SJSA1 (cell line): Measurements from ENCODE around the gene TMEM82. TPM values are rescaled to one million over a fixed set of nuclear protein-coding genes. Genes with fewer than 3 reads are reported as not detected.

ENCODE experiments used
- DNase-seq, 2 experiments: peaks; one replicate each; pipeline ENCODE4 v3.0.0-alpha.2; 2015 to 2020; ENCODE audit warnings: low spot score in 2 of 2, low read depth in 1 of 2
- H3K27ac ChIP-seq: fragments of 250-450 bp; sonication (Bioruptor Pico); 2 replicates; pipeline ENCODE4 v1.5.1; 2020; ENCODE audit warnings: mild to moderate bottlenecking, moderate library complexity
- H3K27me3 ChIP-seq: fragments of 250-450 bp; sonication (Bioruptor Pico); replicated peaks from 2 replicates; pipeline ENCODE4 v1.5.1; 2020; ENCODE audit warnings: mild to moderate bottlenecking, moderate library complexity
- H3K36me3 ChIP-seq: fragments of 250-450 bp; sonication (Bioruptor Pico); 2 replicates; pipeline ENCODE4 v1.5.1; 2020; ENCODE audit warnings: mild to moderate bottlenecking
- H3K4me1 ChIP-seq: fragments of 250-450 bp; sonication (Bioruptor Pico); replicated peaks from 2 replicates; pipeline ENCODE4 v1.6.1; 2021; ENCODE audit warnings: mild to moderate bottlenecking
- H3K4me3 ChIP-seq: fragments of 250-450 bp; sonication (Bioruptor Pico); 2 replicates; pipeline ENCODE4 v1.5.1; 2020; ENCODE audit warnings: mild to moderate bottlenecking
- H3K9me3 ChIP-seq: fragments of 250-450 bp; sonication (Bioruptor Pico); replicated peaks from 2 replicates; pipeline ENCODE4 v1.5.1; 2020; ENCODE audit warnings: mild to moderate bottlenecking
- total RNA-seq: library from RNA; depleted of rRNA; stranded (reverse); fragments of >200 nt; shearing (Covaris generic); gene quantifications from 2 replicates; pipeline ENCODE4 v1.2.3, GENCODE V29; 2014

The TMEM82 gene
- total RNA-seq, 1 experiment from 2014 or later = not detected

DNA sequence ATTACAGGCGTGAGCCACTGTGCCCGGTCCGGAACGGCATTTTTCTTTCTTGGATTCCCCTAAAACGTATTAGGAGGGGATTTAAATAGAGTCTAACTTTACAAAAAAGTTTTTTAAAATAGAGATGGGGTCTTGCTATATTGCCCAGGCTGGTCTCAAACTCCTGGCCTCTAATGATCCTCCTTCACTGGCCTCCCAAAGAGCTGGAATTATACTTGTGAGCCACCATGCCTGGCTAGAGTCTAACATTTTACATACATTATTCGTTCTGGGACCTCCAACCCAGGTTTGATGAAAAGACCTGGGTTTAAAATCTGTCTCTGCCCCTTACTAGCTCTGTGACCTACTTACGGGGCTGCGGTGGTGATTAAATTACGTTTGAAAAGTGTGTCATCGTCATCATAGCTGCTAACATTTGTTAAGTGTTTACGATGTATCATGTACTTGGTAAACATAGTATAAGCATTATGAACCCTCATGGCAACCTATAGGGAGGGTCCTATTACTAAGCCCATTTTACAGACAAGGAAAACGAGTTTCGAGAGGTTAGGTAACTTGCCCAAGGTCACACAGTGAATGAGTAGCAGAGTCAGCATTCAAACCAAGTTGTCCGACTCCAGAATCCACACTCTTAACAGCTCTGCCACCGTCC is 33.7 kb upstream of the TMEM82 start:
- no peak for DNase-seq

DNA sequence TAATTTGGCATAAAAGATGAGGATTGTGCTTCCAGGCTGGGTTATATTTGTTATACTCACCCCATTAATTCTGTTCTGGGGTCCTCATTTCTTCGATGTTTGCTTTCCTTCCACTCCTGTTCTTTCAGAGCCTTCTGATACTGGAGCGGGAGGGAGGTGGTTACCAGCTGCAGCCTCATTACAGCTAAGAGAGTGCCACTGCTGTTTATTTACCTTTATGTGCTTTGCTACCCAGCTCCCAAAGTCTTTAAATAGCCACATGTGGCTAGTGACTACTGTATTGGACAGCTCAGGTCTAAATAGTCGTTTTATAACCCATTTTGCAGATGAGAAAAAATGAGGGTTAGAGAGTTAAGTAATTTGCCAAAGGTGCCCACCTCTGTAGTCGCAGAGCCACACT is 33.1 kb upstream of the TMEM82 start:
- no peaks in the 10 kb centered on the region for H3K9me3 ChIP-seq
- H3K27me3 ChIP-seq = no peaks in the 10 kb centered on the region
- H3K4me1 ChIP-seq = no peaks in the 10 kb centered on the region
- DNase-seq = no peak
- H3K27ac ChIP-seq = no peak overlapping the region
- peaks cover 15% of the 10 kb centered on the region for H3K36me3 ChIP-seq
- H3K4me3 ChIP-seq = no peak overlapping the region

More for the DNA sequence above, 33.7 kb upstream of the TMEM82 start:
- no peaks in the 10 kb centered on the region for H3K4me1 ChIP-seq
- no peaks in the 10 kb centered on the region for H3K9me3 ChIP-seq
- no peak overlapping the region for H3K4me3 ChIP-seq
- H3K27ac ChIP-seq = no peak overlapping the region
- no peaks in the 10 kb centered on the region for H3K27me3 ChIP-seq
- peaks cover 15% of the 10 kb centered on the region for H3K36me3 ChIP-seq

DNA sequence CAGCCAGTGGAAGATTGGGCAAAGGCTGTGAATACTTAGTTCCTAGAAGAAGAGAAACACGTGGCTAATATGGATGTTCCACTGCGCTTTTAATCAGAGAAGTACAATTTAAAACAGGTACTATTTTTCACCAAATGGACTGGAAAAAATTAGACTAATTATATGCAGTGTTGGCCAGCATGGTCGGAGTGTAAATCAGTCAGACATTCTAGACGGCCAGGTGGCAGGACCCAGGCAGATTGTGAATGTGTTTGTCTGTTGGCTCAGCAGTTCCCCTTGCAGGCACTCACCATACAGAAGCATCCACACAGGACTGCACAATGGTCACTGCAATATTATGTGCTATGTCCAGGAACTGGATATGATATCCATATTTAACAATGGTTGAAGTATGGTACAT is 30.1 kb upstream of the TMEM82 start:
- no peaks in the 10 kb centered on the region for H3K4me1 ChIP-seq
- H3K4me3 ChIP-seq = no peak overlapping the region
- H3K27me3 ChIP-seq = no peaks in the 10 kb centered on the region
- H3K9me3 ChIP-seq = no peaks in the 10 kb centered on the region
- no peak overlapping the region for H3K27ac ChIP-seq
- H3K36me3 ChIP-seq = peaks cover 20% of the 10 kb centered on the region
- no peak for DNase-seq

DNA sequence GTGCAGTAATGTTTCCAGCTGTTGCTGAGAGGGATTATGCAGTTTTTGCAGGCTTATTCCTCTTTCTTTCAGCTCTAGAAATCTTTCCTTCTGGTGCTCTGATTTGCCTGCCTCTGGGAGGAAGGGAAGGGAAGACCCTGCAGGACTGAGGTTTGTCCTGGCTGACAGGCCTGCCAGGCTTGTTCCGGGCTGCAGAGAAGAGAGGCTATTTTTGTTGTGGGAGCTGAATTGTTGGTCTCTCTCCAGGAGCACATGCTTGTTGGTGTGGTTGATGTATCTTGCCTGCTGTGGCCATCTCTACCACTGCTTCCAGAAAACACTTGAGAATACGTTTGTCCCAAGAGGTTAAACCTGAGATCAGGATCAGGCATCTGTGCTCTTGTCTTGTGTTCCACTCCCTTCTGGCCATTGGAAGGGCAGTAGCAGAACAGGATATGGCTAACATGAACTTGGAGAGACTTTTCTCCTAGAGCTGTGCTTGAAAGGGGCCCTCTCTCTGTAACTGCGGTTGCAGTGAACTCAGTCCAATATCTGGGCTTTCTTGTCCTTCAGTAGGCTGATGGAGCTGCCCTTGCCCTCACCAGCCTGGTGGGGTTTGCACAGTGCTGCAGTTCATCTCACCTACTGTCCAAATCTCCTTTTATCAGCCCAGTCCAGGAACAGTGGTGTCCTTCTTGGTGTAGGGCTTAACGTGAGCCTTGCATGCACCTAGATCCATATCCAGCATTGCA is 27.7 kb upstream of the TMEM82 start:
- Histone ChIP-seq H3K4me3 (no peak overlapping the region), H3K4me1 (no peaks in the 10 kb centered on the region), H3K9me3 (no peaks in the 10 kb centered on the region), H3K27me3 (no peaks in the 10 kb centered on the region), H3K27ac (no peak overlapping the region), H3K36me3 (peaks cover 32% of the 10 kb centered on the region)
- no peak for DNase-seq

DNA sequence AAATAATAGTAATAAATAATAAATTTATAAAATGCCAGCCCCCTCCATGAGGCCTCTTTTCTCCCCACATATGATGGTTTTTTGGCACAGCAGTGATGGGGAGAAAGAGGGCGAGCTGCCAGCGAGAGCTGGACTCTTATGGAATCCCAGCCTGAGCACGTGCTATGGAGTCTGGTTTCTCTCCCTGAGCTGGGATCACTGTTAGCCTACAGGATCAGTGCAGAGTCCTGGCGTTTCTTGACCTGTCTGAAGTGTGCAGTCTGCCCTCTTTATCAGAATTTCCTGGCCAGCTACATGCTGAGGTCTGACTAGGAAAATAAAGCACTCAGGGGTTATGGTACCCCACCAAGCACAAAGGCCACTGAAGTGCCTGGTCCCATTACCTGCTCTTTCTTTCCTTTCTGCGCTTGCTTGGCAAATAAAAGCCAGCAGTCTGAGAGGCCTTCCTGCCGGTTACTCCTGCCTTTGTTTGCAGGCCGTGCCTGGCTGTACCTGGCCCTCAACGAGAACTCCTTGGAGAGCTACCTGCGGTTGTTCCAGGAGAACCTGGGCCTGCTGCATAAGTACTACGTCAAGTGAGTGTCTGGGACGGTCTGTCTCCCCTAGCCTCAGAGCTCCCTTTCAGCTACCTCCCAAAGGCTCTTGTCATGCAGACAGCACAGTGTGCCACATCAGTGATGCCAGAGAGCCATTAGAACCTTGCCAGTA is 24.7 kb upstream of the TMEM82 start:
- no peaks in the 10 kb centered on the region for H3K9me3 ChIP-seq
- H3K27ac ChIP-seq = no peak overlapping the region
- peaks cover 51% of the 10 kb centered on the region for H3K36me3 ChIP-seq
- no peaks in the 10 kb centered on the region for H3K4me1 ChIP-seq
- H3K4me3 ChIP-seq = no peak overlapping the region
- DNase-seq = no peak
- no peaks in the 10 kb centered on the region for H3K27me3 ChIP-seq

DNA sequence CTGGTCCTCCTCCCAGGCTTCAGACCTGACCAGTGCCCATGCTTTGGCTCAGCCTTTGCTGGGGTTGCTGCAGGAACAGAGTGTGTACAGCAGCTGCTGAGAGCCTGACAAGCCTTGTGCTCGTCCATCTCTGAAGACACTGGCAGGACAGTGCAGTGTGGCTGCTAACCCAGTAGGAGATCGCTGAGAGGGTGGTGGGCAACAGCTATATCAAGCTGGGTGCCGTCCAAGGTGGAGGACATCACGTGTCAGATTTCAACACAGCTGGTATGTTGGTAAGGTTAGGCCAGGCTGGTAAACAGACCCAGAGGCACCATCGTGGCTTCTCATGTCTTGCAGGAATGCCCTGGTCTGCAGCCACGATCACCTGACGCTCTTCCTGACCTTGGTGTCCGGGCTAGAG is 24.1 kb upstream of the TMEM82 start:
- Histone ChIP-seq H3K27ac (no peak overlapping the region), H3K4me3 (no peak overlapping the region), H3K4me1 (no peaks in the 10 kb centered on the region), H3K36me3 (peaks cover 57% of the 10 kb centered on the region), H3K9me3 (no peaks in the 10 kb centered on the region), H3K27me3 (no peaks in the 10 kb centered on the region)
- no peak for DNase-seq

DNA sequence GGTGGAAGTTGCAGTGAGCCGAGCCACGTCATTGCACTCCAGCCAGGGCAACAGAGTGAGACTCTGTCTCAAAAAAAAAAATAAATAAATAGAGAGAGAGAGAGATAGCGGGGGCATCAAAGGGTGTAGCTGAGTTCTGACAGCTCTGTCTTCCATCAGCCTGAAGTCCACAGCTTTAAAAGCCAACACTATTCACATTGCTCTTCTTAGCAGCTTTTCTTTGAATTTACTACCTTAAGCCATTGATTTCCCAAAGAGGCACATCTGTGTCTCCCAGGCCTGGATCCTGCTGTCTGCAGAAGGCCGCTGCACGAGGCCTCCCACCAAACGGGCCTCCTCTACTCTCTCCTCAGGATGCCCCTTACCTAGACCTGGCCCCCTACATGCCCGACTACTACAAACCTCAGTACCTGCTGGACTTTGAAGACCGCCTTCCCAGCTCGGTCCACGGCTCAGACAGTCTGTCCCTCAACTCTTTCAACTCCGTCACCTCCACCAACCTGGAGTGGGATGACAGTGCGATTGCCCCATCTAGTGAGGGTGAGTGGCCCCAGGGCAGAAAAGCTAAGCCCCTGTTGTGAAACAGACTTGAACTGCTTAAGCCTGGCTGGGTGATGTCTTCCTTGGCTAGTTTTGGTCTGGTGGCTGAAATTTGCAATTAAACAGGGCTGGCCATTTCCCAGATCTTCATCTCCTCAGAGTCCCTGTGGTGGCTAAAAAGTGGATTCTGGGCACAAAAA is 22.7 kb upstream of the TMEM82 start:
- Histone ChIP-seq H3K9me3 (no peaks in the 10 kb centered on the region), H3K36me3 (peaks cover 60% of the 10 kb centered on the region), H3K27ac (no peak overlapping the region), H3K27me3 (no peaks in the 10 kb centered on the region), H3K4me1 (no peaks in the 10 kb centered on the region), H3K4me3 (no peak overlapping the region)
- no peak for DNase-seq

DNA sequence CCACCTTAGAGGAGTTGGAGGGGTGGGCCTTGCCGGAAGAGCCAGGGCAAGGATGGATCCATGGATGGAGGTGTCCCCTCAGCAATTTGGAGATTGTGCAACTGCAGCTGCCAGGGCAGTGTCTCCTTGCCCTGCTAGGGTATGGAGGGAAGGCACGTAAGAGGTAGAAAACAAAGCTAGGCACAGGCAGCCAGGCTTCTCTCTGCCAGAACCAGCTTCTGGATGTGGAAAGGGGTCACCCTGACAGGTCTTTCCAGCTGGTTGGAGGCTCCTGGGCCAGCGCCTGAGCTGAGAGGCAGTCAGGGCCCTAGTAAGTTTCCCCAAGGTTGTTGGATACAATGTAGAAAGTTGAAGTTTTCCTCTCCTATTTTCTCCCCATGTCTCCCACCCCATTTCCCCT is 21.4 kb upstream of the TMEM82 start:
- no peak for DNase-seq
- Histone ChIP-seq H3K4me1 (no peaks in the 10 kb centered on the region), H3K9me3 (no peaks in the 10 kb centered on the region), H3K27ac (no peak overlapping the region), H3K4me3 (no peak overlapping the region), H3K27me3 (no peaks in the 10 kb centered on the region), H3K36me3 (peaks cover 71% of the 10 kb centered on the region)

DNA sequence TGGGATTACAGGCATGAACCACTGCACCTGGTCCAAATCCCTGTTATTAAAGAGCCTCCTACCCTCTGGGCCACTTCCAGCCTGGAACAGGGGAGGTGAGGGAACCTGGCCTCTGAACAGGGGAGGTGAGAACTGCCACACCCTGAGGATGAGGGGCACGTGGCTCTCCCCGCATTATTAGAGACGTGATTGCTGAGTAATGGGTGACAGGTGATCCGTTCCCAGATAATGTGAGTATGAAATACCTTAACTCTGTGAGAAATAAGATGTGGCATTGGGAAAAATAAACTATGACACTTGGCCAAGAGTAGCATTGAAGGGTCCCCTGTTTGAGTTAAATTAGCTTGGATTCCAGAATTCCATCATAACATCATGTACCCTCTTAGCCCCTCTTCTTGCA is 19.9 kb upstream of the TMEM82 start:
- no peak overlapping the region for H3K4me3 ChIP-seq
- no peaks in the 10 kb centered on the region for H3K27me3 ChIP-seq
- no peaks in the 10 kb centered on the region for H3K4me1 ChIP-seq
- H3K27ac ChIP-seq = no peak overlapping the region
- H3K9me3 ChIP-seq = no peaks in the 10 kb centered on the region
- DNase-seq = no peak
- H3K36me3 ChIP-seq = peaks cover 73% of the 10 kb centered on the region

DNA sequence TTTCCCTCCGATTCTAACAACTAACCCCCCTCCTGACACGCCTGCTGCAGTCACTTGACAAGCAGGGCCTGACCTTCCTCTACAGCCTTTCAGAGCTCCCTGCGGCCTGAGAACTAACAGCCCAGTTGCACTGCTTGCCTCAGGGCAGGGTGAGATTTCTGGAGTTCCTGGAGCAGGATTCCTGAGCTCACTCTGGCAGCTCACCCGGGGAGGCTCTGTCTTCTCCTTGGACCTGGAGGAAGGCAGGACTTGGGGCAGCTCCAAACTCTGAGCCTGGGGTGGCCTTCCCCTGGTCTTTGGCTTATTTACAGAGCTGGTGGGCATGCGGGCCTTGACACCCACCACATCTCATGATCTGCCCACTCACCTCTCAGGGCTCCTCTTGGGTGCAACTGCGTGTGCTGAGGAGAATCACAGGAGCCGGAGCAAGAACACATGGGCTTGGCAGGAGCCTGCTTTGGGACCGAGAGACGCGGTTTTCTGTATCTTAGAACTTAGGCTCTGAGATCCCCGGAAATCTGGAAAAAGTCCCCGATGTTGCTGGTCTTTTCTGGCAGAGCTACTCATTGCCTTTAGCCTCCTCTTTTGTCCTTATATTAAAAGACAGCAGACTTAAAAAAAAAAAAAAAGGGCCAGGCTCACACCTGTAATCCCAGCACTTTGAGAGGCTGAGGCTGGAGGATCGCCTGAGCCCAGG is 19.3 kb upstream of the TMEM82 start:
- Histone ChIP-seq H3K9me3 (no peaks in the 10 kb centered on the region), H3K36me3 (peaks cover 73% of the 10 kb centered on the region), H3K27ac (no peak overlapping the region), H3K4me3 (no peak overlapping the region), H3K4me1 (no peaks in the 10 kb centered on the region), H3K27me3 (no peaks in the 10 kb centered on the region)
- DNase-seq = no peak

DNA sequence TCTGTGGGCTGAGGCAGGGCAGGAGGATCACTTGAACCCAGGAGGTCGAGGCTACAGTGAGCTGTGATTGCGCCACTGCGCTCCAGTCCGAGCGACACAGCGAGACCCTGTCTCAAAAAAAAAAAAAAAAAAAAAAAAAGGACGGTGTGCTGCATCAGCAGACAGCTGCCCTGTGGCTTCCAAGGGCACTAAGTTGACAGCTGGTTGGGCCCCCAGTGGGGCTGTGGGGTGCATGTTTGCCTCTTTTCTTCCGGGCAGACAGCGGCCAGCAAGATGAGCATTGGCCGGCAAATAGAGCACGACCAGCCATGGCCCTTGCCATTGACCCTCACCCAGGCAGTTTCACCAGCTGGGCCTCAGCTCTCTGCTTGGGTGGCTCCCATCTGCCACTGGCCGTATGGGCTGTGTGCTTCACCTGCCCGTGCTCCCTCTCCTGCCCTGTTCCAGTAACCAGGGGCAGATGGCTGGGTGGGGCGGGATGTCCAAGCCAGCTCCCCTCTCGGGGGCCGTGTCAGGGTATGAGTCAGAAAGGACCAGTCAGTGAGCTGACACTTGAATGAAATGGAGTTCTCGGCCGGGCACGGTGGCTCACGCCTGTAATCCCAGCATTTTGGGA is 18.6 kb upstream of the TMEM82 start:
- H3K4me1 ChIP-seq = no peaks in the 10 kb centered on the region
- no peaks in the 10 kb centered on the region for H3K9me3 ChIP-seq
- no peak for DNase-seq
- no peak overlapping the region for H3K27ac ChIP-seq
- no peak overlapping the region for H3K4me3 ChIP-seq
- H3K36me3 ChIP-seq = peaks cover 76% of the 10 kb centered on the region
- H3K27me3 ChIP-seq = no peaks in the 10 kb centered on the region

DNA sequence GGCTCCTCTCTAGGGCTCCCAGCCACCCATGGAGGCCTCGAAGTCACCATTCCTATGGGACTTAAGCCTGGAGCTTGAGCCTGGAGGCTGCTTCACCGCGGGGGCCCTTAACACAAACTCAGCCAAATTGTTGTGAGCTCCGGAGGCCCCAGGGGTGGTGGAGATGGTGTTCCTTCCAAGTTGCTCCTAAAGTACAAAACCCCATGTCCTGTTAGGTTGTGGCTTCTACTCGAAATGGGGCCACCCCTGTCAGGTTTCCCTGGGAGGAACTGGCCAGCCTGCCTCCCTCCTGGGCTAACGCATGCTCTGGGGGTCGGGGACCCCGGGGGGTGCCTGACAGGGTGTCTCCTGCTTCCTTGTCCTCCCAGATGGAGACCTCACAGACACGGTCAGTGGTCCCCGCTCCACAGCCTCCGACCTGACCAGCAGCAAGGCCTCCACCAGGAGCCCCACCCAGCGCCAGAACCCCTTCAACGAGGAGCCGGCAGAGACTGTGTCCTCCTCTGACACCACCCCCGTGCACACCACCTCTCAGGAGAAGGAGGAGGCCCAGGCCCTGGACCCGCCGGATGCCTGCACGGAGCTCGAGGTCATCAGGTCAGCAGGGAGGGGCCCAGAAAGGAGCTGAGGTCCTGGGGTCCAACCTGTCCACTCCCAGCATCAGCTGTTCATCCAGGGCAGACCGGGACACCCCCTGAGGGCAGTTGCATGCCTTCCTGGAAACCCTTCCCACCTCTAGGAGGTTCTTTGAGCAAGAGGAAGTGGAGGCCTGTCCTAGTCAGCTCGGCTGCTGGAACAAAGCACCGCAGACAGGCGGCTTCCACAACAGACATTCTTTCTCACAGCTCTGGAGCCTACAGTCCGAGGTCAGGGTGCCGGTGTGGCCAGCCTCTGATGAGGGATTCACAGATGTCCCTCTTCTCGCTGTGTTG is 17.1 kb upstream of the TMEM82 start:
- no peak for DNase-seq
- Histone ChIP-seq H3K27ac (no peak overlapping the region), H3K9me3 (no peaks in the 10 kb centered on the region), H3K4me3 (no peak overlapping the region), H3K27me3 (no peaks in the 10 kb centered on the region), H3K4me1 (no peaks in the 10 kb centered on the region), H3K36me3 (peaks cover 80% of the 10 kb centered on the region)
